ENCODE measurements around the gene PRELID1.
"Not testable (repeated sequence)": the region's sequence is repeated elsewhere in the genome, so short reads cannot be mapped to it uniquely, and the experiment has no call there.

The PRELID1 gene

DNA sequence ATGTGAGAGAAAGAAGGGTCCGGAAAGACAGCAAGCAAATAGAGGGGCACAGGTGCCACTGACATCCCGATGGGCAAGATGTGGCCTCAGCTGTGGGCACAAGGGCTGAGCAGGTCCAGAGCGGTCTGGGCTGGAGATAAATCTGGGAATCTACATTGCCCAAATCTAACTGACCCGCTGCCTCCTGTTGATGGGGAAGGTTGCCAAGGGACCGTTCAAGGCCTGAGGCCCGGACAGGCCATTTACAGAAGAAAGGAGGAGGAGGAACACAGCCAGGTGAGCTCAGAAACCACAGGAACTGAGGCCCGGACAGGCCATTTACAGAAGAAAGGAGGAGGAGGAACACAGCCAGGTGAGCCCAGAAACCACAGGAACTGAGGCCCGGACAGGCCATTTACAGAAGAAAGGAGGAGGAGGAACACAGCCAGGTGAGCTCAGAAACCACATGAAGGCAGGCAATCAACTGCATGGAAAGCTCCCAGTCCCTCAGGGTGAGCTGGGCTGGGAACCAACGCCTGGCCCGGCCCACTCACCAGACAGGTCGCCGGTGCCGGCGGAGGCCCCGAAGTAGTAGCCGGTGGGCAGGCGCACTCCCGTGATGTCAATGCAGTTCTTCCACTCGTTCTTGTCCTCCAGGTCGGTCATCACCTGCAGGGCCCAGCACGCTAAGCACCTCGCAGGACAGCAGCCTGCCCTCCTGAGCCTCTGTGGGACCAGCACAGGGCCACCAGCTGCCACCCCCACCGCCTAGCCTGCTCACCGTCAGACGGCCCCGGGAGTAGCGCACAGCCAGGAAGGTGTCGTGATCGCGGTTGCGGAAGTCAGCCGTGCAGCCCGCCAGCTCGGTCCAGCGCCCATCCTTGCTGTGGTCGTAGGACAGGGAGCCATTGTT lies 33.2 kb downstream of the PRELID1 start:
- DNase-seq: no peak

DNA sequence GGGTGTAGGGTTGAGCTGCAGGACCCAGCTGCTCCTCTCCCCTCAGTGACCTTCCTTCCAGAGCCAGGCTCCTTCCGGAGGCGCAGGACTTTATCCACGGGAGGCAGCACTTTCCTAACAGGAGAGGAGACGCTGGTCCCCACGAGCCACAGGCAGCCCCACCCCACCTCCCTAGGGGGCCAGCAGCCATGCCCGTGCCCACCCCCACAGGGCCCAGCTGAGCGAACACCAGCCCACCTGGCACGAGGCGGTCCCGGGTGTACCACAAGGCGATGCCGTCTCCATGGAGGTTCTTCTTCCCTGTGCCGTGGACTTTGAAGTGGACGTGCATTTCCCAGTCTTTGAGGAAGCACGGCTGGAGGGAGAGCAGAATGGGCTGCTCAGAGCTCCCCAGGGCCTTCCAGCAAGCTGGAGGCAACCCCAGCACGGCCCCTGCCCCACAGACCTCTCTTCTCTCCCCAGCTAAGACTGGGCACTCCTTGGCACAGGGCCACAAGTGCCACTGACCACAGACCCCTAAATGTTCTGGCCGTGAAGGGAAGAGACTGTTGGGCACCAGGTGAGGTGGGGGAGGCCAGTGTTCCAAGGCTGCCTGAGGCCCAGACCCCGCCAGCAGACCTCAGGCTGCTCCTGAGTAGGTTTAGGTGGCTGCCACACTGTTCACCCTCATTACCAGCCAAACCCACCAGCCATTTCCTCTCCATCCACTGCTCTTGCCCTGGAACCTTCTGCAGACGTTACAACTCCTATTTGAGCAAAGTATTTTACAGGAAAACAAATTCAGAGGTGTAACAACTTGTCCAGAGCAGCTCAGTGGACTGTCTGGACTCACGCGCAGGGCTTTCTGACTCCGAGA lies 34.9 kb downstream of the PRELID1 start:
- DNase-seq: no peak

DNA sequence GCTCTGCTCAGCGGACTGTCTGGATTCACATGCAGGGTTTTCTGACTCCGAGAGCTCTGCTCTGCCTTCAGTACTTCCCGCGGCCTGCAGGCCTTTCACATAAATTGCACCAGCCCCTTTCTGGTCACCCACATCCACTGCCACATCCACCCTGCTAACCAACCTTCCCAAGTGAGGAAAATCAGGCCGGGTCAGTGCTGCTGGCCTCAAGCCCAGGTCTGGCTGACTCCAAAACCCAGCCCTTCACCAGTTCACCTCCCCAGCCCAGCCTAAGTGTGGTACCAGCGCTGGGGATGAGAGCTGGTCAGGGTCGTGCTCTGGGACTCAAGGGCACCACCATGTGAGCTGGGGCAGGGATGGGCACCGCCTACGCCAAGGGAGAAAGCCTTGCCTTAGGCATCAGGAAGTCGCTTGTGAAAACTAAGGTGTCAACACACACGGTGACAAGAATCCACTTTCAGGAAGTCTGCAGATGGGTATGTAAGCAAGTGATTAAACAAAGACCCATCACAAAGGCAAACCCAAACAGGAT lies 35.6 kb downstream of the PRELID1 start:
- DNase-seq: no peak

DNA sequence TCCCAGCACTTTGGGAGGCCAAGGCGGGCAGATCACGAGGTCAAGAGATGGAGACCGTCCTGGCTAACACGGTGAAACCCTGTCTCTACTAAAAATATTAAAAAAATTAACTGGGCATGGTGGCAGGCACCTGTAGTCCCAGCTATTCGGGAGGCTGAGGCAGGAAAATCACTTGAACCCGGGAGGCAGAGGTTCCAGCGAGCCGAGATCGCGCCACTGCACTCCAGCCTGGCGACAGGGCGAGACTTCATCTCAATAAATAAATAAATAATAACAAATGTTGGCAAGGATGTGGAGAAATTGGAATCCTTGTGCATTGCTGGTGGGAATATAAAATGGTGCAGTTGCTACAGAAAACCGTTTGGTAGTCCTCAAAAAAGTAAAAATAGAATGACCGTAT lies 39.4 kb downstream of the PRELID1 start:
- DNase-seq: not testable (repeated sequence)

DNA sequence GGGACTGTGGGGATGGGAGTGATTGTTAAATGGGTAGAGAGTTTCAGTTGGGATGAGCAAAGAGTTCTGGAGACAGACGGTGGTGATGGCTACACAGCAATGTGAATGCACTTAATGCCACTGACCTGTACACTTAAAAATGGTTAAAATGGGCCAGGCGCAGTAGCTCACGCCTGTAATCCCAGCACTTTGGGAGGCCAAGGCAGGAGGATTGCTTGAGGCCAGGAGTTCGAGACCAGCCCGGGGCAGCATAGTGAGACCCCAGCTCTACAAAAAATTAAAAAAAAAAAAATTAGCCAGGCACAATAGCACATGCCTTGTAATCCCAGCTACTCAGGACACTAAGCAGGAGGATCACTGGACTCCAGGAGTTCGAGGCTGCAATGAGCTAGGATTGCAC lies 40.2 kb downstream of the PRELID1 start:
- DNase-seq: no peak

DNA sequence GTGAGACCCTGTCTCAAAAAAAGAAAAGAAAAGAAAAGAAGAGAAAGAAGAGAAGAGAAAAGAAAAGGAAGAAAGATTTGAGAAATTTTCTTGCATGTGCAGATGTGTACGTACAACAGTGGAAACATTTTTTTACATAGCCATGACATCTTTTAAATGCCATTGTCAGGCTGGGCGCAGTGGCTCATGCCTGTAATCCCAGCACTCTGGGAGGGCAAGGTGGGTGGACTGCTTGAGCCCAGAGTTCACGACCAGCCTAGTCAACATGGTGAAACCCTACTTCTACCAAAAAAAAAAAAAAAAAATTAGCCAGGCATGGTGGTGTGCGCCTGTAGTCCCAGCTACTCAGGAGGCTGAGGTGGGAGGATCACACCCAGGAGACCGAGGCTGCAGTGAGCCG lies 41.3 kb downstream of the PRELID1 start:
- no peak for DNase-seq

DNA sequence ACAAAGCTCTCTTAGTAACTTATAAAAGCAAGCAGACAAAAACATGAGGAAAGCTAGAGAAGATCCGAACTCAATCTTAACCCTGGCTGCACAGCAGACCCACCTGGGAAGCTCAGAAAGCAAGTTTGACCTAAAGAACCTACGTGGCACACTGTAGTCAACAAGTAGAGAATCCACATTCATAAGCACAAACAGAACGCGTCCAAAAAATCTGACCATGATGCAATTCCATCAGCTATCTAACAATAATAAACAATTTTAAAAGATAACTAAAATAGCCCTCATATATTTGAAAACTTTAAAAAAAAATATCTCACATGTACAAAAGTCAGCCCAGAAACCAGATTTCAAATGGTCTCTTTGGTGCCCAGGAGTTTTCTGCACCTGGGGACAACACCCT lies 43.2 kb downstream of the PRELID1 start:
- DNase-seq: no peak

DNA sequence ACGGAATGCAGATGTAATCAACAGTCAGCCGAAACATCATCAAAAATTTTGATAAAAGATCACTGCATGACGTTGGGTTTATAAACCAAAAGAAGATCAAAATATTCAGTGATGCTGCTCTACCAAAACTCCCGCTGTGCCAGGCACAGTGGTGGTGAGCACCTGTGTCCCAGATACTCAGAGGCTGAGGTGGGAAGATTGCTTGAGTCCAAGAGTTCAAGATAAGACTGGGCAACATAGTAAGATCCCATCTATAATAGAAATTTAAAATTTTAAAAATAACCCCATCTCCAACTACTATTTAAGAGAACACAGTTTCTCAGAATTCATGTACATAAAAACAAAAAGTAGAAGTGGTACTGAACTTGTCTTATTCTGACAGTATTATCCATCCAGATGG lies 44.1 kb downstream of the PRELID1 start:
- no peak for DNase-seq

DNA sequence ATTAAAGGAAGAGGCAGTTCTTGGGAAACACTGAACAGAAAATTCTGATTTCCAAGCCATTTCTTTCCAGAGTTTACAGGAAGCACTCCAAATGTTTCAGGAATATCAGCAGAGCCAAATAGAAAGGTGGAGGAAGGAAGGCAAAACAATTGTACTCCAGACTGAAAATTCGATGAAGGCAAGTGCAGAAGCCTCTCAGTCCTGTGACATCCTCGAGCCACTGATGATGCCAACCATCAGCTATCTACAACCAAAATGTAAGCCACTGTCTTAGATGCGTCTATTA lies 45.7 kb downstream of the PRELID1 start:
- DNase-seq: no peak

DNA sequence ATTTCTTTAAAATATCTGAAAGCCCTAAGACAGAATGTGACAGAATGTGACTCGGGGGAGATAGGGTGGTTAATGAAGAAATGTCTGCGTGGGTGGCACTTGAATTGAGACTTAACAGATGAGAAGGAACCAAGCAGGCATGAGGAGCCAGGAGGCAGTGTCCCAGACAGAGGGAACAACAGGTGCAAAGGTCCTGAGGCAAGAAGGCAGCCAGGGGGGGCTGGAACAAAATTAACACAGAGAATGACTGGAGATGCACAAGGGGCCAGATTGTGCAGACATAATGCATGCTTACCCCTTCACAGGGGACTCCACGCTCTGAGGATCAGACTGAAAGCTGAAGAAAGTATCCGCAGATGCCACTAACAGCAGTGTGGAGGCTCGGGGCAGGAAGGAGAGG lies 46.2 kb downstream of the PRELID1 start:
- DNase-seq: peak; percentile 39

DNA sequence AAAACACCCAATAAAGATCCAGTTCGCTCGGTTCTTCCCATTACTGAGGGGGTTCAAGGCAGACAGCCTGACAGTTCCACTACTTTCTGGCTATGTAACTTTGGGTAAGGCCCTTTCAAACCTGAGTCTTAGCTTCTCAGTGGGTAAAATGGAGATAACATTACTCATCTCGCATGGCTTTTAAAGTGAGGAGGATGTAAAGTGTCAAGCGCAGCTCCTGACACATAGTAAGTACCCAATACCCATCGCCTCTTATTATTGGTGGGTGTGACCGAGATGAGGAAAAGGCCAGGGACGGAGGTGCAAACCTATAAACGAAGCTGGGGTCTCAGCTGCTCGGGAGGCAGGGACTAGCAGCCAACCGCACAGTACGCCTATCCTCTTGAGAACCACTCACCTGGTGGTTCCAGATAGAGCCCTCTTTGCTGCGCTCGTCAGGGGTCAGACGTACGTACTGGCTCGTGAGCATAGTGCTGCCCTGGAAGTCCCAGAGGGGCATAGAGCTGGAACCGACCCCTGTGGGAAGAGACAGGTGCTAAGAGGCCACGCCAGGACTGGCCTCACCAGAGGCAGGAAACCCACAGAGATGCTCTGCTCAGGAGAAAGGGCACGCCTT lies 47.3 kb downstream of the PRELID1 start:
- no peak for DNase-seq

DNA sequence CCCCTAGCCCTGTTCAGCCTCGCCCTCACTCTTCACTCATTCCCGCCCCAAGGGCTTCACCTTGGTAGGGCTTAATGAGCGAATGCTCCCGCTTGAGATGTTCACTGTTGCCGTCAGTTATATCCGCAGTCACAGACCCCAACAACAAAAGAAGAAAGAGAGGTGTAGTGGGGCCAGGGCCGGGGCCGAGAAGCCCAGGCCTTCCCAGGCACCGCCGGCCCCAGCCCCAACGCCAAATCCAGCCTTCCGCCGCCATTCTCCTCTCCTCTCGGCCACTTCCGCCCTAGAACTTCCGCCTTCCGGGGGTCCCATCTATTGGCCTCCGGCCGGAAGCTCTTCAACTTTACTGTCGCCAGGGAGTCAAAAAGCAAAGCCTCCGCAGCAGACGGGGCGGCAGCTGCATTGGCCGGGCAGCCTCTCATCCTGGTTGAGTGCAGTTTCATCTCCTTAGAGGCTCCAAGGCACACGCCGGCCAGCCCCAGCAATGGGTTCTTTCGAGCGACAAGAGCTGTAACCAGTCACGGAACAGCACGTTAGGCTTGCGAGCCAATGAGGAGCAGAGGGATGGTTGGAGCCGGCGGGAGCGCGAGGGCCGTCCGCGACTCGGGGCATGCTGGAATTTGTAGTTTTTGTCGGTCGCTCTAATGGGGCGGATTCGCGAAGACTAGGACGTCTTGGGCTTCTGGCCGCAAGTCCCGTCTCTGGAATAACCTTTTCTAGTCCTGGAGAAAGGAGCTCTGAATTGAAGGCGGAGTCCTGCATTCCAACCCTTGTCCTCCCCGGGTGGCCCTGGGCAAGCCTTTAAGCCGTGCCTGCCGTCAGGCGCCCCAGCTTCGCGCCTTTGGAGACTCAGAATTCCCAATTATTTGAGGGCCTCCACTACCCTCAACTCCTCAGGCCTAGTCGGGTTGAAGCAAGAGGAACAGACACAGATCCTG lies 48.1 kb downstream of the PRELID1 start, which contains the start of gene LMAN2:
Gene LMAN2 (minus strand): TSS at position 277 of the 938 bp plus-strand sequence. CDS start 21 bp downstream, at position 256.
- DNase-seq: peak; percentile 97

DNA sequence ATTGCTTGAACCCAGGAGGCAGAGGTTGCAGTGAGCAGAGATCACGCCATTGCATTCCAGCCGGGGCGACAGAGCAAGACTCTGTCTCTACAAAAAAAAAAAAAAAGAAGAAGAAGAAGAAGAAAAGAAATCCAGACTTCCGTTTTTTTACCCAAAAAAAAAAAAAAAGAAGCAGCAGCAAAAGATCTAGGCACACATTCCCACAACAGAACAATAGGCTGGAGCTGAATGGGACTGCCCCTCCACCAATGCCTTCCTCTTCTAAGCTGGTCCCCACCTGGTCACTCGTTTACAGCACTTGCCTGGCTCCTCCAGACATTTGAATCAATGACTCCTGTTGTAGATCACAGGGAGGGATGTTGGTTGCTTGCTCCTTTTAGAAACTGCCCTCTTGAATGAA lies 49.5 kb downstream of the PRELID1 start:
- no peak for DNase-seq

DNA sequence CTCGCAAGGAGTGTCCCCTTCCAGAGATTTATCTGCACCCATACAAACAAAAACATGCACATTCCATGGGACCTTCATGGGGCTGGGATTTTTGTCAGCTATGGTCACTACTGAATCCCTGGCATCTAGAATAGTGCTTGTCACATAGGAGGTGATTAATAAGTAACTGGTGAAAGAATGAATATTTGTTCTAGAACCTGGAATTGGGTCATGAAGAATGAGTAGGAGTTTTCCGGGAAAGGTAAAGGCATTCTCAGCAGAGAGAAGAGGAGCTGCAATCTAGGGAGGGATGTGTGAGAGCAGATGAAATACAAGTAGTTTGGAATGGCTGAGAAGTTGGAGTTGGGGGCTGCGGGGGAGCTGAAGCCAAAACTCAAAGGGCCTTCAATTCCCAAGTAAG lies 50.7 kb downstream of the PRELID1 start:
- no peak for DNase-seq

DNA sequence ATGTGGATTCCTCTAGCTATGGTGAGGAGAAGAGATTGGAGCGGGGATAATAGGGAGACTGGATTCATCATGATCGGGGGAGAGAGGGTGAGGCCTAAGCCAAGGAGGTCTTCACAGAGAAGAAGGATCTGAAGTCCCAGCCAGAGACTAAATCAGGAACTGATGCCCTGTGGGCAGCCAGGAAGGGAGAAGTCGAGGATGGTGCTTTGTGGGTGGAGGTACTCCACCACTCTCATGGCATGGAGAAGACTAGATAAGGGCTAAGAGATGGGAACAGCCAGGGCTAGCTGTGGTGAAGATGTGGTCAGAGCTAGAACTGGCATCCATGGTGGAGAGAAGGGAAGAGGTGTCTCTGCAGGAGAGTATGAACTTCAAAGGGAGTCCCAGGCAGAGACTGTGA lies 51.1 kb downstream of the PRELID1 start:
- no peak for DNase-seq

DNA sequence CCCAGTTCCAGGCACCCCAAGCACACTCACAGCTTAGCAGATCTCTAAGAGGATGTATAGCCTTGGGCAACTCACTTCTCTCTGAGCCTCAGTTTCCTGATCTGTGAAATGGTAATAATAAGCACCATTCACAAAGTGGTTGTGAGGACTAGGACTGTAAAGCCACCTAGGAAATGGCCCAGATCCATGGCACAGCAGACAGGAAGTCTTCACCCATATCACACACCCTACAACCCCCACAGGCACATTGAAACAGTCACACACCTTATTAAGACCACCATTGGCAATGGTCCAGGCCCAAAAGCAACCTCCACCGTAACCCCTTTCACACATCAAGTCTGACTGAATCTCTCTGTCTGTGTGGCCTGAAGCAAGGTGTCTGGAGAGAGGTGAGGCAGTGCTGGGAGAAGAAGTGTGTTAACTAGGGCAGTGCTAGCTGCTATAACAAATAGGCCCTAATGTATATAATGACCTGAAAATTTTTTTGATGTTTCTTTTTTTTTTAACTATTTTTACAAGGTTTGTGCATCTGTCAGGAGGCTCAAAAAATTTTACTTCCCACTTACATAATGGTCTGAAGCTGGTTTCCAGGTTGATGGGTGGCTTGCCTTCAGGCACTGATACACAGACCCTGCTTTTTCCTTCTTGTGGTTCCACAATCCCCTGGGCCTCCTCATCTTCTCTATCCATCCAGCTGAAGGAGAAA lies 51.7 kb downstream of the PRELID1 start:
- DNase-seq: no peak

DNA sequence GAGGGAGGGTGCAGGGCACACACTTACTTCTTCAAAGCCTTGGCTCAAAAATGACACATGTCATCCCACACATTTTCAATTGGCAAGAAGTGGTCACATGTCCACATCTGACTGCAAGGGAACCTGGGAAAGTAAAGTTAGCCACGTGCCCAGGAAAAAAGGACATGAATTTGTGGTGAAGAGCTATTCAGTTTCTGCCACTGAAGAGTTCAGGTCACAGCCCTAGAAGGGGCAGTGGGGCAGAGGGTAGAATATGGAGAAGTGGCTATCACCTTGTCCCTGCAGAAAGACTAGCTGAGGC lies 52.2 kb downstream of the PRELID1 start:
- no peak for DNase-seq
